Ishikawa (cell line): ENCODE results near the gene ZNF614.

Source experiments
- CEBPB ChIP-seq: IDR thresholded peaks from 2 replicates; pipeline ENCODE4 v1.6.1; 2012
- CREB1 ChIP-seq: IDR thresholded peaks from 2 replicates; pipeline ENCODE4 v1.6.1; 2012; ENCODE audit warnings: low read depth
- EGR1 ChIP-seq: IDR thresholded peaks from 2 replicates; pipeline ENCODE4 v1.6.1; 2012
- EP300 ChIP-seq: IDR thresholded peaks from 2 replicates; pipeline ENCODE4 v1.6.1; 2012; ENCODE audit warnings: borderline replicate concordance
- FOXM1 ChIP-seq: IDR thresholded peaks from 2 replicates; pipeline ENCODE4 v1.6.1; 2012; ENCODE audit warnings: low read depth, borderline replicate concordance
- MAX ChIP-seq: IDR thresholded peaks from 2 replicates; pipeline ENCODE4 v1.6.1; 2012
- NFIC ChIP-seq: IDR thresholded peaks from 2 replicates; pipeline ENCODE4 v1.6.1; 2012
- RAD21 ChIP-seq: IDR thresholded peaks from 2 replicates; pipeline ENCODE4 v1.6.1; 2012; ENCODE audit warnings: low read depth
- REST ChIP-seq: IDR thresholded peaks from 2 replicates; pipeline ENCODE4 v1.6.1; 2012; ENCODE audit warnings: low read depth, mild to moderate bottlenecking
- TAF1 ChIP-seq: IDR thresholded peaks from 2 replicates; pipeline ENCODE4 v1.6.1; 2012; ENCODE audit warnings: low read depth, mild to moderate bottlenecking
- TCF12 ChIP-seq: IDR thresholded peaks from 2 replicates; pipeline ENCODE4 v1.6.1; 2012; ENCODE audit warnings: low read depth
- TEAD4 ChIP-seq: IDR thresholded peaks from 2 replicates; pipeline ENCODE4 v1.6.1; 2012
- USF1 ChIP-seq: IDR thresholded peaks from 2 replicates; pipeline ENCODE4 v1.6.1; 2012
- YY1 ChIP-seq: IDR thresholded peaks from 2 replicates; pipeline ENCODE4 v1.6.1; 2012; ENCODE audit warnings: low read depth
- ZBTB7A ChIP-seq: IDR thresholded peaks from 2 replicates; pipeline ENCODE4 v1.6.1; 2012; ENCODE audit warnings: low read depth

The ZNF614 gene

GRCh38 chr19:52028780-52029123, 573 bp upstream of the ZNF614 start:
- TF ChIP-seq CREB1 (no peak), FOXM1 (no peak), TCF12 (no peak), TEAD4 (no peak), EGR1 (no peak), ZBTB7A (no peak), NFIC (no peak), USF1 (no peak), REST (no peak), MAX (no peak), RAD21 (no peak), EP300 (no peak), TAF1 (no peak)

GRCh38 chr19:52022193-52022592, 6.0 kb downstream of the ZNF614 start:
- no peak for TF ChIP-seq MAX
- no peak for TF ChIP-seq TAF1
- no peak for TF ChIP-seq CEBPB
- TF ChIP-seq ZBTB7A, result no peak
- no peak for TF ChIP-seq REST
- no peak for TF ChIP-seq EP300
- no peak for TF ChIP-seq EGR1
- no peak for TF ChIP-seq FOXM1
- TF ChIP-seq CREB1, result no peak
- TF ChIP-seq TCF12, result no peak
- no peak for TF ChIP-seq YY1

GRCh38 chr19:52020506-52020905, 7.7 kb downstream of the ZNF614 start:
- TF ChIP-seq FOXM1 (no peak), EGR1 (no peak), TCF12 (no peak), RAD21 (no peak), MAX (no peak), NFIC (no peak), TAF1 (no peak), USF1 (no peak), CEBPB (no peak), CREB1 (no peak), ZBTB7A (no peak), EP300 (no peak), REST (no peak), TEAD4 (no peak), YY1 (no peak)

- no peak for TF ChIP-seq CREB1
- no peak for TF ChIP-seq TEAD4
- TF ChIP-seq RAD21, result no peak
- TF ChIP-seq MAX, result no peak
- no peak for TF ChIP-seq EGR1
- no peak for TF ChIP-seq REST
- TF ChIP-seq TCF12, result no peak
- TF ChIP-seq FOXM1, result no peak
- no peak for TF ChIP-seq USF1
- no peak for TF ChIP-seq NFIC
Observed at GRCh38 chr19:52010674-52011073, 17.5 kb downstream of the ZNF614 start.
